GM19467 (cell line): ENCODE results near the gene PPP1R9B.

Source experiments
- ATAC-seq: cut with Tn5 transposase; IDR thresholded peaks from one replicate; pipeline ENCODE4 v1.9.1; 2021; ENCODE audit warnings: mild to moderate bottlenecking, moderate library complexity; ENCODE audit not compliant: unreplicated experiment

The PPP1R9B gene

DNA sequence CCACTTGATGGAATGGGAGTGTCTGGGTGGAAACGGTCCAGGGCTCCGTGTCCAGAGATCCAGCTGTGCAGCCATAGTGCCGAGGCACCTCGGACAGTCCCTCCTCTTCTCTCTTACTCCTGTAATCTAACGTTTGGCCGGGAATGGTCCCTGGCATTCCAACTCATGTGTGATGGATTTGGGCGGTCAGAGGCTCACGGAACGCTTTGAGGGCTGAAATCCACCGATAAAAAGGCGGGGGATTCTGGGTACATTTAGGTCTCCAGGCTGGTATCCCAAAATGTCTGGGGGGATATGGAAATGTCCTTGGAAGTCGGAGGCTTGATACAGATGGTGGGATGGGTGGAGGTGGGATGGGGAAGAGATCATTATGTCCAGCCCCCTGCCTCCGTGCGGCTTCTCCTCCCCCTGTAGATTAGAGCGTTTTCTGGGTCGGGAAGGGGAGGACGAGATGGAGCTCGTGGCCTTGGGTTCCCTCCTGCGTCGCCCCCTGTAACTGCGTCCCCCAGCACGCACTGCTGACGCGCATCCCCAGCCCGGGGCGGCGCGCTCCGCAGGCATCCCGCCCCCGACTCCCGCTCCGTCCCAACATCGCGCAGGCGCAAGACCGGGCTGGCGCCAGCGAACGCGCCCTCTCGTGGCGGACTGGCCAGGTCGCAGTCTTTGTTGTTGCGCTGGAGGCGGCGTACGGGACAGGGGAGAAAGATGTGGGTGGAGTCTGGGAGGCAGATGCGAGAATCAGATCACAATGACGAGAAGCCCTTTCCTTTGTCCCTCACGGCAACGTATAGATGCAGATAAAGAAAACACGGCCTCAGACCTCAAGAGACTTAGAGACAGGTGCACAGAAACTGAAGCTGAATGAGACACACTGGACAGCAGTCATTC is 10.8 kb upstream of the PPP1R9B start:
- ATAC-seq, result peak; percentile 82

- no peak for ATAC-seq
Observed at GRCh38 chr17:50157891-50158290, 7.4 kb upstream of the PPP1R9B start.

DNA sequence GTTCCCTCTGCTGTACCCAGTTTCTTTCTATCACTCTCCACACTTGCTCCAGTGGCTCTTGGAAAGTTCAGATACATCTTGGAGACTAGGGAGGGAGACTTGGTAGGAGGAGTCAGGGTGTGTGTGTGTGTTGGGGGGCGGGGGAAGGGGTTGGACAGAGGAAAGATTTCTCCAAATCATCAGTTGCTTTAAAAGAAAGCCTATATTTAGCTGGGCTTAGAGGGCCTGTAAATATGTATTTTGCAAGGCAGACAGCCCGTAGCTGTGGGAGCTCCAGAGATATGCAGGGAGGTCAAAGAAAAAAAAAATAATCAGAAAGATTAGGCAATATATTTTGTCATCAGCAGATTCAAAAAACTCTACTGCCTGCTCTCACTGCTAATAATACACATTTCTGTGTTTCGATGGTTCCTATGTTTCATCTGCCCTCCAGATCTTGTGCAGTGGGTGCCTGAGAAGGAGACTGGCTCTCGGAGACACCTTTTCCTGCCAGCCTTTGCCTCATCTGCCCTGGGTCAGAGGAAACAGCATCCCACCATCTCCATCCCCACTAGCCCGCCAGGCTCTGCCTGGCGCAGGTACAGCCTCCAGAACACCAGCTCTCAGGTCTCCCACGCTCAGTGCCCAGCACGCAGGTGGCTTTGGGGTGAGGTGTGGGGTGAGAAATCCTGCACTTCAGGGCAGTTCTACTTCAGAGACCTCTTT is 4.8 kb upstream of the PPP1R9B start:
- ATAC-seq, result no peak

DNA sequence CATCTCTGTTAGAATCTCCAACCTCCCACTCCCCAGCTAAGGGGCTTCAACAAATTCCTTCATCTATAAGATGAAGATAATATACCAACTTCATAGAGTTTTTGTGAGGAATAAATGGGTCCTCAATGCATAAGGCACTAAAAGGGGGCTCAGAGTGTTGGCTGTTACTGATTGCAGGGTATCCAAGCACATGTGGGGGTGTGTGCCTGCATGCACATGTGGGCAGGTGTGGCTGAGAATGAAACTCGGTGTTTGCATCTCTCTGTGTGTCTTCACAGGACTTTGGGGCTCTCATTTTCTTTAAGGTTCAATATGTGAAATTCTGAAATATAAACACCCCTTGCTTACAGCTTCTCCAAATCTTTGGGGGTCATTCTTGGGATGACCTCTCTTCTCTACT is 4.1 kb upstream of the PPP1R9B start:
- ATAC-seq, result no peak

DNA sequence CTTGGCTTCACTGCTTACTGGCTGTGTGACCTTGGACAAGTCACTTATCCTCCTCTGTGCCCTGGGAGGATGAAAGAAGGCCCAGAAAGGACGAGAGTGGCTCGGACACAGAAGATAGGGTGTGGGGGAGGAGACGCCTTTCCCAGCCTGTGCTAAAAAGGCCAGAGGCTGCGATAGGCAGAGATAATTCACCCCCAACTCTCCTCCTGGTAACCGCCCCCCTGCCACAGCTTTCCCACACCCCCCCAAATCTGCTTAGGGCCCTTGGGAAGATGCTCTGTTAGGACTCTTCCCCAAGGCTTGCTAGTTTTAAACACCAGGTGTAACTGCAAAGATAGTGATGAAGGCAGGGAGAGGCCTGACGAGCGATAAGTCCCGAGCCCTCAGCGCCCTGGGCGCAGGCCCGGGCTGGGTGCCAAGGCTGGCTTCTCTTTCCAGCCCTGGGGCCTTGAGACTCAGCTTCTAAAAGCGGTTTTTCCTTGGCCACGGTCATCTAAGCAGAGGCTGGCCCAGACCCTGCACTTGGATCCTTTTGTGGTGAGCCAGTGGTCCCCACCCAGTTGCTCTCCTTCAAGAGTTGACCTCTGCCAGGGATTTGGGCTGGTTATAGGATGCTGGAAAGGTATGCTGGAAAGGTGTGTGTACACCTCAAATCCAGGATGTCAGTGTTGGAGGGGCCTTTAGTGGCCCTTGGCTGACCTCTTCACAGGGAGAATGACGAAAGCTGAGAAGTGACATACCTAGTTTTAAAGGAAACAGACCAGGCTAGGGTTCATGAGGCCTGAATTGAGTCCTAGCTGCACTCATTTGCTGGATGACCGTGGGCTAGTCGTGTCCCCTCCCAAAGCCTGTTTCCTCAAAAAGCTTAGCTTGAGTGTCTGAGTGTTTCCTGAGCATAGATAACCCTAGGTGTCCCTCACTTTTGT is 3.4 kb upstream of the PPP1R9B start:
- ATAC-seq, result no peak

GRCh38 chr17:50152736-50153135 is 2.3 kb upstream of the PPP1R9B start:
- no peak for ATAC-seq

DNA sequence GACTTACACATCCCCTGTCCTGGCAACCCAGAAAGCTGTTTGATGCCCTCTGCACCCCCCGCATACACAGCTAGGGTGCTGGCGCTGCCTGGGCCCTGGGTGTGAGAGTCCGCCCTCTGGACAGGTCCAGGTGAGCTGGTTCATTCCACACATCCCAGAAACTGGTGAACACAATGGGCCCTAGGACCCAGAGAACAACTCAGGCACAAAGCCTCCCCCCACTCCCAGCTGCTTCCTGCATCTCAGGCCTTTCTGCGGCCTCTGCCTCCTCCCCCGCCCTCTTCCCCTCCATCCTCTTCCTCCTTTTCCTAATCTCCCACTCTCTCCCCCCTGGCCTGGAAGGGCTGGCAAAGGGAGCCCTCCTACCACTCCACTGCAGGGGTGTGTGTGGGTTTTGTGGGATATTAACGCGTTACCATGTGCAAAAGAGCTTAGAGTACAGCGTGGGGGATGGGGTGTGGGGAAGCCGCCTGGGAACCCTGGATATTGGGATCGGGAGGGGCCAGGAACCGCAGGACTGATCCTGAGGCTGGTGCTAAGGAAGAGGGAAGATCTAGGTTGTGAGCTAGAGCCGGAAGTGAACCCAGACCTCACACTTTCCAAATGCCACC is 1.6 kb upstream of the PPP1R9B start:
- ATAC-seq, result no peak

DNA sequence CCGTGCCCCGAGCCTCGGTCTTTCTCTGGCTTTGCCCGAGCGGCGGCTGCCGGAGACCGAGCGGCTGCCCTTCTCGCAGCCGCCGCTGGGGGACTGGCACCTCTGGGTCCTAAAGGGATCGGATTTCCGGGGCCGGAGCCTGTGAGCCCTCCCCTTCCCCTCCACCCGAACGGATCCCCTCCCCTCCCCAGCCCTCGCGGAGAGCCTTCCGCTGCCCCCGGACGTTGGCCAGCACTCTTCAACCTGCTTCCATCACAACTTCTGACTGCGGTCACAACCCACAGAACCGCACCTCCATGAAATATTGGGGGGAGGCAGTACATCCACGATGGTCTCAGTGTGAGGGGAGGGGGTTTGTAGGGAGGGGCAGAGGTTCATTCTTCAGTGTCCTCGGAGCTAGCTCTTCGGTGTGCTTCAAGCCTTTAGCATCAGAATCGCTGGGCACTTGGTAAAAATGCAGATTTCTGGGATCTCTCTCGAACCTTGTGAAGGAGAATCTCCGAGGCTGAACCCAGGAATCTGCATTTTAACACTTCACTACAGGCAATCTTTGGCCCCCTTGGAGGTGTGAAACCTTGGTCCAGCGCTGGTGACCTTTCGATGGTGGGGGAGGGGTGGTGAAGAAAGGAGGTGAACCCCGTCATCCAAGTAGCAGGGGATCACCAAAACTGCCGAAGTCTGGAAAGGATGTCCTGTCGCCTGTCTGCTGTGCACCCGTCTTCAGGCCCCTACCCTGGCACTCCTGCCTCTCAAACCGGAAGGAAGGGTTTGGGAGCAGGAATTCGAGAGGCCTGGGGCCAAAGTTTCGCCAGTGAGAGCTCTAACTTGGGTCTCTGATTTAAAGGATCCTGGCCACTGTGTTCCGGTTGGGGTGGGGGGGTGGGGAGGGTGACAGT is 812 bp upstream of the PPP1R9B start:
- ATAC-seq, result peak; percentile 36

DNA sequence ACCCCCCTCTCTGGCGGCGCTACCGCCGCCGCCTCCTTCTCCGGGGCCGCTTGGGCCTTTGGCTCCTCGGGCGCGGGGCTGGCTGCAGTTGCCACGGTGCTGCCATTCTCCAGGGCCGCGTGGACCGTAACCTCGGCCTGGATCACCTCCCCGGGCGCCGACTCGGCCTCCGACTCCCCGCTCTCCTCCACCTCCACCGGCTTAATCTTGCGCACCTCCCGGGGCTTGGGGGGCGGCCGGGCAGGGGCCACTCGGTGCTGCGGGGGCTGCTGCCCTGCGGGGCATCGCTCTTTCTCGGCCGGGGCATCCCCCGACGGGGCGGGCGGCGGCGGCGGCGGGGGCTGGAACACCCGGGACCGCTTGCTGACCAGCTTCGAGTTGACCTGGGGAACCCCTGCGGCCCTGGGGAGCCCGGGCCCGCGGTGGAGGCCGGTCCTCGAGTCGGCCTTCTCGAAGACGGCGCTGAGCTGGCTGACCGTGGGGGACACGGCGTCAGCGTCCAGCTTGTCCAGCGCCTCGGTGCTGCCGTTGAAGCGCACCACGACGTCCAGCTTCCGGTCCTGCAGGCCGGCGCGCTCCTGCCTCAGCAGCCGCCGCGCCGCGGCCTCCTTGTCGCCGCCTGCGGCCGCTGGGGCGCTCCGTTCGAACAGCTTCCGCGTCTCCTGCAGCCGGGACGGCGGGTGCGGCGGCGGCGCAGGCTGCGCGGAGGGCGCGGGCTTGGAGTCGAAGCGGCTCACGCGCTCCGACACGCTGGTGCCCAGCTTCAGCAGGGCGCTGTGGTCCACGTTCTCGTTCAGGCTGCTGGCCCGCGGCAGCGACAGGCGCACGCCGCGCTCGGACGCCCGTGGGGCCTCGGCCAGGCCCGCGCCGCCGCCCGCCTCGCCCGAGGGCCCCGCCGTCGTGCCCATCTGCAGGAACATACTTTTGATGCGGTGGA is 792 bp downstream of the PPP1R9B start:
- no peak for ATAC-seq

- ATAC-seq, result no peak
Observed at GRCh38 chr17:50149091-50149416, 1.4 kb downstream of the PPP1R9B start.

DNA sequence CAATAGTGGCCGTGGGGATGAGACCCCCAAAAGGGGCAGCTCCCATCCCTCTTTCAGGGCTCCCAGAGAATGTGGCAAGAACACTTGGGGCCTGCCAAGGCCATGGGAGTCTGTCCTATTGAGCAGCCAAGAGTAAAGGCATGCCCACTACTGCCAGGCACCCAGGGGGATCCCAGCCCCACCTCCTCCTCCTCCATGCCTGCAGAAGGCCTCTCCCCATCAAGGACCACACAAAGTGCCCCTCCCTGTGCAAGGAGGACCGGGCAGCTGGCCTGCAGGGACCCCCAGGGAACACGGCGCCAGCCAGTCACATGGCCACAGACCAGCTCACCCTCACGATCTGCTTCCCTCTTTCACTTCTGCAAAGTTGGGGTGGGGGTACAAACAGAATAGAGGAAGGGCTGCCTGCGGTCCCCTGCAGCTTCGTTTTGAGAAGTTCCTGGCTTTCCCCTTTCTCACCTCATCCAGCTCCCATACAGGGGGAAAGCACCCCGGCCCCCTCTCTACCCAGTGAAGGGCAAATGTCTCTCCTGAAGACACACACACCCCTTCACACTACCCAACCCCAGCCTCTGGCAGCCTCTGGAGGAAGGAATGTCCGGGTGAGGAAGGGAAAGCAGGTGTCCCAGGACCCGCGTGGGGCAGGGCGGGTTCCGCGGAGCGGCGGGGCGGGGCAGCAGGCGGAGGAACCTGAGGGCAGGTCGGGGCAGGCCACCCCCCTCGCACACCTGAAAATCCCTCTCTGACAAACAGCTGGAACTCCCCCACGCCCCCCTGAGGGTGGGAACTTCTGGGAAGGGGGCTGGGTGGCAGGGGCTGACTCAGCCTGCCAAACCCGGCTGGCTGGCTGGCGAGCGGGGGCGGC is 2.0 kb downstream of the PPP1R9B start:
- peak; percentile 32 for ATAC-seq

DNA sequence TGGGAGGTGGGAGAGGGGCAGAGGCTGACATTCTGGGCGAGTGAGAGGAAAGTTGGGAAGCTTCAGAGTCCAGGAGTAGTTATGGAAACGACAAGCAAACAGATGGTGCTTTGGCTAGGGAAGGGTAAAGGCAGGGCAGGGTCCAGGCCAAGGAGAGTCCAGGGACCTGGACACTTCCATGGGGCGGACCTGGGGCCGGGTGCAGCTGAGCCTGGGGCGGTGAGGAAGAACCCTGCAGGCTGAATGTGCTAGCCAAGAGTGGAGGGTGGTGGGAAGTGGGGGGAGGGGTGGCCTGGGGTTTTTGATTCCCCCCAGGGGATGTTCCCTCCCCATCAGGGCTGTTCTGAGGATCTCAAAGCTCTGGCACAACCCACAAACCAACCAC is 2.6 kb downstream of the PPP1R9B start:
- ATAC-seq, result no peak

- ATAC-seq, result no peak
Observed at GRCh38 chr17:50146927-50147665, 3.4 kb downstream of the PPP1R9B start.

- ATAC-seq, result no peak
Observed at GRCh38 chr17:50146230-50146926, 4.1 kb downstream of the PPP1R9B start.

- ATAC-seq, result no peak
Observed at GRCh38 chr17:50145532-50146229, 4.8 kb downstream of the PPP1R9B start.
